ENCODE measurements around the gene CCDC32.

DNA sequence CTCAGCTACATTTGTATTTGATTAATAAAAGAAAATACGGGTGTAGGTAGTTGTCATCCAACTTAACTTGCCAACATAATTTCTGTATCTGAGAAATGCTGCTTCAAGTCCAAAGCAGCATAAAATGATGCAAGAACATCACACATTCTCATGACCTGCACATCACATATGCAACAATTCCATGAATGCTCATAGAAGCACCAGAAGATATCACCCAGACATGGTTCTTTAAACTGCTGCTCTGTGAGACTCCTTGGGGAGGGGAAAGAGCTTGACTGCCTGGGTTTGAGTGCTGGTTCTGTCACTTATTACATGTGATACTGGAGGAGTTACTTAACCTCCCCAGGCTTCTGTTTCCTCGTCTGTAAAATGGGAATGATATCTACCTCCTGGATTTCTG, 54.6 kb downstream of the CCDC32 start:
- TF ChIP-seq CTCF (IDR thresholded peaks at IDR 0.05; ENCODE audit: insufficient read depth, low read length) (no peak), POLR2AphosphoS5 (IDR thresholded peaks at IDR 0.05; ENCODE audit: low read depth) (no peak), REST (IDR thresholded peaks at IDR 0.05; ENCODE audit: insufficient replicate concordance, low read depth) (no peak), GABPA (IDR thresholded peaks at IDR 0.05; ENCODE audit: low read depth) (no peak)

All from HL-60 (cell line).